Smooth muscle cell (in vitro differentiated cells): Measurements from ENCODE around the gene LHFPL6. TPM values are rescaled to one million over a fixed set of nuclear protein-coding genes. Genes with fewer than 3 reads are reported as not detected.
A peak's percentile ranks its signal among the peaks of the same experiment; 100 is the strongest.

Source experiments
- DNase-seq: peaks from one replicate; lab custom pipeline; 2025; ENCODE audit not compliant: unreplicated experiment; lab: John Stamatoyannopoulos, UW
- H2AFZ ChIP-seq: fragments of 200-600 bp; sonication (generic); 2 replicates; pipeline ENCODE4 v1.6.0; 2016; ENCODE audit warnings: antibody characterized with exemption, low read depth, mild to moderate bottlenecking
- H3F3A ChIP-seq: fragments of 200-600 bp; sonication (generic); 2 replicates; pipeline ENCODE4 v1.6.0; 2017; ENCODE audit warnings: antibody characterized with exemption, low read depth
- H3K27ac ChIP-seq: fragments of 200-600 bp; sonication (generic); 2 replicates; pipeline ENCODE4 v1.5.1; 2016; ENCODE audit warnings: low read depth, mild to moderate bottlenecking
- H3K27me3 ChIP-seq: fragments of 200-600 bp; sonication (generic); 2 replicates; pipeline ENCODE4 v1.6.1; 2016; ENCODE audit warnings: low read depth, mild to moderate bottlenecking
- H3K36me3 ChIP-seq: fragments of 200-600 bp; sonication (generic); 2 replicates; pipeline ENCODE4 v1.5.1; 2016; ENCODE audit warnings: low read depth
- H3K4me1 ChIP-seq: fragments of 200-600 bp; sonication (generic); 2 replicates; pipeline ENCODE4 v1.5.1; 2016; ENCODE audit warnings: low read depth
- H3K4me2 ChIP-seq: fragments of 200-600 bp; sonication (generic); 2 replicates; pipeline ENCODE4 v1.6.0; 2016; ENCODE audit warnings: mild to moderate bottlenecking
- H3K4me3 ChIP-seq: fragments of 200-600 bp; sonication (generic); 2 replicates; pipeline ENCODE4 v1.5.1; 2016; ENCODE audit warnings: mild to moderate bottlenecking
- H3K79me2 ChIP-seq: fragments of 200-600 bp; sonication (generic); 2 replicates; pipeline ENCODE4 v1.6.0; 2016; ENCODE audit warnings: low read depth, mild to moderate bottlenecking
- H3K9ac ChIP-seq: fragments of 200-600 bp; sonication (generic); 2 replicates; pipeline ENCODE4 v1.6.0; 2016; ENCODE audit warnings: low read depth
- H3K9me3 ChIP-seq: fragments of 200-600 bp; sonication (generic); replicated peaks from 2 replicates; pipeline ENCODE4 v1.5.1; 2016; ENCODE audit warnings: low read depth
- H4K20me1 ChIP-seq: fragments of 200-600 bp; sonication (generic); 2 replicates; pipeline ENCODE4 v1.6.0; 2016; ENCODE audit warnings: low read depth
- WGBS: methylation state at CpG from one replicate; pipeline ENCODE4 v1.1.7; 2016; ENCODE audit warnings: low lambda C conversion rate; 5-methylcytosine and 5-hydroxymethylcytosine counted together
- polyA plus RNA-seq: library from polyadenylated mRNA; unstranded; fragments of >200 nt; fragmentation: Nextera tagmentation; extraction: Ambion mirVana; gene quantifications from 2 replicates; pipeline ENCODE4 v1.2.1, GENCODE V29; 2016
- total RNA-seq: library from RNA; depleted of rRNA; stranded (reverse); fragments of >200 nt; gene quantifications from 2 replicates; pipeline ENCODE4 v1.2.3, GENCODE V29; 2014
- TF ChIP-seq, protein P1 (sequence below): fragments of 200-600 bp; sonication (generic); IDR thresholded peaks from 2 replicates; pipeline ENCODE4 v1.5.1; 2017; ENCODE audit warnings: borderline replicate concordance, mild to moderate bottlenecking, antibody characterized with exemption; ENCODE audit not compliant: insufficient read depth, poor library complexity, severe bottlenecking

The LHFPL6 gene
- total and polyA plus RNA-seq, 2 experiments from 2014 or later, result 24.7 to 43.6 TPM

DNA sequence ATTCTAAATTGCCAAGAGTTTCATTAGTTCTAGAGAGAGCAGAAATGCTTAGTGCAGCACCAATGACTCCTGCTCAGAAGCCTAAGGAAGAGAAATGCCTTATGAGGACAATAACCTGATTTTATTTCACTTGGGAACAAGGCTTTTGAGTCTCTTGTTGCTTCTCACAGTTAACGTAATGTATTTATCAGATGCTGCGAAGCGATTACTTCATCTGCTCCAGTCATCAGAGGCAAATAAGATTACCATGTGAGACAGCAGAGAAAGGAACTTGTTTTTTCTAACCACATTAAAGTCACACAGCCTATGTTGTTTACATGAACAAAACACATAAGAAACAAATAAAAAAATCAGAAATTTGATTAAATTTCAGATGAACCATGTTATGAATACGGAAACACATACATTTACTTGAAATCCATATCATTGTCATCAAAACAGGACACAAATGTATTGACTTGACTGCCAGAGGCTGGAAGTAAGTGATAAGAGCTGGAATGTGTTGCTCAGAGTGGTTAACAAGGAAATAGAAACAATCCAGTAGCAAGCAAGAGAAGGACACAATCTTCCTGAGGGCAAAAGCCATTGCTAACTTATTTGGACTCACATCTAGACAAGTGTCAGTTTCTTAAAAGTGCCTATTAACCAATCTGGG, 147.3 kb downstream of the LHFPL6 start:
- H4K20me1 ChIP-seq, result no peaks in the 10 kb centered on the region
- TF ChIP-seq, protein P1, sequence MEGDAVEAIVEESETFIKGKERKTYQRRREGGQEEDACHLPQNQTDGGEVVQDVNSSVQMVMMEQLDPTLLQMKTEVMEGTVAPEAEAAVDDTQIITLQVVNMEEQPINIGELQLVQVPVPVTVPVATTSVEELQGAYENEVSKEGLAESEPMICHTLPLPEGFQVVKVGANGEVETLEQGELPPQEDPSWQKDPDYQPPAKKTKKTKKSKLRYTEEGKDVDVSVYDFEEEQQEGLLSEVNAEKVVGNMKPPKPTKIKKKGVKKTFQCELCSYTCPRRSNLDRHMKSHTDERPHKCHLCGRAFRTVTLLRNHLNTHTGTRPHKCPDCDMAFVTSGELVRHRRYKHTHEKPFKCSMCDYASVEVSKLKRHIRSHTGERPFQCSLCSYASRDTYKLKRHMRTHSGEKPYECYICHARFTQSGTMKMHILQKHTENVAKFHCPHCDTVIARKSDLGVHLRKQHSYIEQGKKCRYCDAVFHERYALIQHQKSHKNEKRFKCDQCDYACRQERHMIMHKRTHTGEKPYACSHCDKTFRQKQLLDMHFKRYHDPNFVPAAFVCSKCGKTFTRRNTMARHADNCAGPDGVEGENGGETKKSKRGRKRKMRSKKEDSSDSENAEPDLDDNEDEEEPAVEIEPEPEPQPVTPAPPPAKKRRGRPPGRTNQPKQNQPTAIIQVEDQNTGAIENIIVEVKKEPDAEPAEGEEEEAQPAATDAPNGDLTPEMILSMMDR, result no peak
- no peaks in the 10 kb centered on the region for H3K36me3 ChIP-seq
- no peak overlapping the region for H3K4me3 ChIP-seq
- DNase-seq, result no peak
- WGBS, result 9% methylated on average over 4 of the region's 4 CpGs
- H3K79me2 ChIP-seq, result no peaks in the 10 kb centered on the region
- H3K9me3 ChIP-seq, result no peaks in the 10 kb centered on the region
- peaks cover 13% of the 10 kb centered on the region for H3K4me1 ChIP-seq
- H3K4me2 ChIP-seq, result peak overlapping the region; percentile 19
- H2AFZ ChIP-seq, result no peak overlapping the region
- peak overlapping the region; percentile 6 for H3K27ac ChIP-seq
- H3F3A ChIP-seq, result peaks cover 8% of the 10 kb centered on the region
- no peaks in the 10 kb centered on the region for H3K27me3 ChIP-seq
- no peak overlapping the region for H3K9ac ChIP-seq

DNA sequence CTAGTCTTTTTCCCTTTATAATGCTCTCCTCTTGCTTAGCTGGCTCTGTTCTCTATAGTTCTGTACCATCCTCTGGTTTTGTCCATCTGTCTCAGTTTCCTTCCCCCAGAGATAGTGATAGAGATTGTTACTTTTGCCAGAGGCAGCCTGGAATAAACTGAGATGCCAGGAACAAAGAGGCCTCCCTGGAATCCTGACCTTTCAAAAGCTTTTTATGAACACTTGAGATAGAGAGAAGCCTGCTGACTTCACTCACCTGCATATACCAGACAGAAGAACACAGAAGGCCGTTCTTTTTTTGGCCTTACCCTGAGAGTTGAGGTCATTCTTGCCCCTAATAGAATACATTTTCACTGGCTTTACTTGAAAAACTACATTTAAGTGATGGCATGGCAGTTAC, 150.2 kb downstream of the LHFPL6 start:
- DNase-seq, result no peak
- no peaks in the 10 kb centered on the region for H3K79me2 ChIP-seq
- H2AFZ ChIP-seq, result no peak overlapping the region
- peaks cover 19% of the 10 kb centered on the region for H3K4me1 ChIP-seq
- H3K27ac ChIP-seq, result peak overlapping the region; percentile 68
- no peaks in the 10 kb centered on the region for H3K36me3 ChIP-seq
- H3K9me3 ChIP-seq, result no peaks in the 10 kb centered on the region
- peak overlapping the region; percentile 70 for H3K4me2 ChIP-seq
- H3F3A ChIP-seq, result peaks cover 8% of the 10 kb centered on the region
- no peak overlapping the region for H3K9ac ChIP-seq
- WGBS, result 19% methylated on average over 1 of the region's 1 CpG
- H3K27me3 ChIP-seq, result no peaks in the 10 kb centered on the region
- H4K20me1 ChIP-seq, result no peaks in the 10 kb centered on the region
- no peak overlapping the region for H3K4me3 ChIP-seq
- TF ChIP-seq, protein P1, result no peak

DNA sequence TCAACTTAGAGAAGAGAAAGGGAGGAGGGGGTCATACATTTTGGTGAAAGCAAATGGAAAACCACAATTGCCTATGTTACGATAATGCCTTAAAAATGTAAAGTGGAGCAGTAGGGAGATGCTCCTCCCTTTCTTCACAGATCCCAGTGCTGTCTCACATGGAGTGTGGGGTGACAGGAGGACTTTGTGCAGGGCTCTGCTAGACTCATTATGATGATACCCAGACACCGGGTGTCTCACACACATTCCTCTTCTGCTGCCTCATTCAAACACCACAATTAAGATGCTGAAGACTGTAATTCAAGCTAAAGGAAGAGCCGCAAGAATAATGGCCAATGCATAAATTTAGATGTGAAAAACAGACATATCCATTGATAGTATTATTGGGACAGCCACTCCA, 150.6 kb downstream of the LHFPL6 start:
- Histone ChIP-seq H2AFZ (no peak overlapping the region), H3K4me1 (peaks cover 19% of the 10 kb centered on the region), H3K9me3 (no peaks in the 10 kb centered on the region), H3K4me3 (no peak overlapping the region), H4K20me1 (no peaks in the 10 kb centered on the region), H3F3A (peaks cover 8% of the 10 kb centered on the region), H3K36me3 (no peaks in the 10 kb centered on the region), H3K27ac (peak overlapping the region; percentile 68), H3K79me2 (no peaks in the 10 kb centered on the region), H3K4me2 (peak overlapping the region; percentile 70), H3K9ac (no peak overlapping the region), H3K27me3 (no peaks in the 10 kb centered on the region)
- no peak for DNase-seq
- 2% methylated on average over 3 of the region's 3 CpGs for WGBS
- TF ChIP-seq, protein P1, result no peak

DNA sequence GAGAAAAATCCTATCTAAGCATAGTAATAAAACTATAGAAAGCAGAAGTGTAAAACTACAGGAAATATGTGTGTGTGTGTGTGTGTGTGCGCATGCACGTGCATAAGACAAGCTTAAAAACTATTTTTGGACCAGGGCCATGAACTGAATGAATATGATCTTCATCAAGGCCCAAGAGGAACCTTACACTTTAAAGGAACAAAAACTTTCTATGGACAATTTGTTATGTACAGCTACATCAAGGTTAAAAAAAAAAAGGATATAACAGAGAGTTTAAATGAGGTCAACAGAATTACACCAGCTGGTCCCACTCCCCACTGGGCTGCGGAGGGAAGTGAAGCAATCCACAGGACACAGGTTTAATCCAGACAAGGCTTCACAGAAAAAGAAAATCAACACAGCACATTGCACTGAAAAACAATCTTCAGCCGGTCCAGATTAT, 151.1 kb downstream of the LHFPL6 start:
- 62% methylated on average over 4 of the region's 4 CpGs for WGBS
- no peaks in the 10 kb centered on the region for H3K9me3 ChIP-seq
- no peak overlapping the region for H3K9ac ChIP-seq
- H3F3A ChIP-seq, result peaks cover 8% of the 10 kb centered on the region
- H2AFZ ChIP-seq, result no peak overlapping the region
- TF ChIP-seq, protein P1, result no peak
- H3K4me1 ChIP-seq, result peaks cover 19% of the 10 kb centered on the region
- H3K27me3 ChIP-seq, result no peaks in the 10 kb centered on the region
- H3K27ac ChIP-seq, result peak overlapping the region; percentile 56
- no peak overlapping the region for H3K4me3 ChIP-seq
- no peaks in the 10 kb centered on the region for H3K36me3 ChIP-seq
- H4K20me1 ChIP-seq, result no peaks in the 10 kb centered on the region
- H3K79me2 ChIP-seq, result no peaks in the 10 kb centered on the region
- H3K4me2 ChIP-seq, result peak overlapping the region; percentile 70
- no peak for DNase-seq
